Stimulated activated CD4-positive, alpha-beta T cell treated with anti-CD3 and anti-CD28 coated beads, Interleukin-4, amount 100 ng/mL, for 4 hours (primary cell): ENCODE results near the gene CD109.
"Not testable (repeated sequence)": the region's sequence is repeated elsewhere in the genome, so short reads cannot be mapped to it uniquely, and the experiment has no call there.

Source experiments
- DNase-seq, 2 experiments: peaks; one replicate each; pipeline ENCODE4 v3.0.0-alpha.2; 2020

CD109 gene

DNA sequence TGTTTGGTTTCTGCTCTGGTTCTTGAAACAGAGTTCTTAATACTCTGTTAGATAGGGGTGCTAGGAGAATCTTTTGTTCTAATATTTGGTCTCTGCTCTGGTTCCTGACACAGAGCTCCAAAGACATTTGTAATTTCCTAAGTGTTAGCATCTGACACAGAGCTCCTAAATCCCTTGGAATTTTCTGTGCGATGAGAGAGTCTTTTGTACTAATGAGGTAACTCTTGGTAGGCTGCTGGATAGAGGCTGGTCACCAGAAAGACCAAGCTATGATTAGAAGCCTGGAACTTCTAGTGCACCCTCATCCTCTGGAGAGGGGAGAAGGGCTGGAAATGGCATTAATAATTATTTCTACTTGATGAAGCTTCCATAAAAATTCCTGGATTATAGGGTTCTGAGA lies 7.7 kb upstream of the CD109 start:
- DNase-seq: no peak

DNA sequence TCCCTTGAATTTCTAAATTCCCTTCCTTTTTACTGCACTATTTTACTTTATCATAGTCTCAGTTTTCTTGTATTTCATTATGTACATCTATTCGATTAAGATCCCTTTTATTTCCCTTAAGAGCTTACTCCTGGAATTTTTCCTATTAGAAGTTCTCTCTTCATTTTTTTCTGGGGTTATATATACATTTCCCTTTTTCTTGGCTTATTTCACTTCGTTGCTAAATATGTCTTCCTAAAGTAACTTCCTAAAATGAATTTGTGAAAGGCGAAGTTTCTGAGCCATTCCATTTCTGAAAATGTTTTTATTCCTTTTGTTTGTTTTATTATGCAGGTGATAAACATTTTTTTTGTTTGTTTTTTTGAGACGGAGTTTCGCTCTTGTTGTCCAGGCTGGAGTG lies 5.9 kb upstream of the CD109 start:
- DNase-seq: no peak

DNA sequence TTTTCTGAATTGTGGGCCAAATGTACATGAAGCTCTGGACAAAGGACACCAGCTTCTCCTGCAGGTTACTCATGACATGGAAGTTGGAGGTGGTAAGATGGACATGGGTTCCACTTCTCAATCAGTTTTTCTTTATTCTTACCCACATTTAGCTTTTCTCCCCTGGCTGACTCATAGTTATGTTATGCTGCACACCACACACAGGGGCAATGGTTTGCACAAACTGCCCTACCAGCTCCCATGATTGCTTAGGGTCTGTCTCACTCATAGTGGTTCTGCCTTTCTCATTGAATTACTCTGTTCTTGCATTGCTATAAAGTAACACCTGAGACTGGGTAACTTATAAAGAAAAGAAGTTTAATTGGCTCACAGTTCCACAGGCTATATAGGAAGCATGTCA lies 4.5 kb upstream of the CD109 start:
- DNase-seq: no peak

DNA sequence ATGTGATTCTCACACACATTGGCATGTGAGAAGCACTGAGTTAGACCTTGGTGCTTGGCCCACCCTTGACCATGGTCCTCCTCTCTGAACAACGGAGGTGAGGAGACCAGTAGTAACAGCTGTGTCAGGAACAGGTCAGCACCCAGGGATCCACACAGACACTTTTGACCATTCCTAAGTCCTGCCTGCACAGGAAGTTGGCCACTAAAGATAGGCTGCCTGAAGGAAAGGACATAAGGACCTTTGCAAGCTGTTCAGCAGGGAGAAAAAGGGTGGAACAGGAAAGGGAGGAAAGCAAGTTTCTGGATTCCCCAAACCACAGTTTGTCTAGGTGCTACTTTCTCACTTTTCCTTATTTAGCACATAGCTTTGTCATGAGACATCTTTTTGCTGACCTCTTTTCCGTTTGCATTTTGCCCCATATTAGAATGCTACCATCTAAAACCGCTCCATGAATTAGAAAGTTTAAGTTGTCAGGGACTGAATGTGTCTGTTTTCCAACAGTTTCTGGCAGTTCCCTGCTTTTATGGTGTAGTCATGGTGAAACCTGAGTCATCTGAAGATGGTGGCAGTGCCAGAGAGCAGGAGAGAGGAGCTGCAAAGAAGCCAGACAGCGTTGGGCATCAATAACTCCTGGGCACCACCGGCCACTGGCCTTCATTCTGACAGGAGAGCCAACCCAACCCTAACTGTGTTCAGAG lies 1.1 kb upstream of the CD109 start:
- no peak for DNase-seq

DNA sequence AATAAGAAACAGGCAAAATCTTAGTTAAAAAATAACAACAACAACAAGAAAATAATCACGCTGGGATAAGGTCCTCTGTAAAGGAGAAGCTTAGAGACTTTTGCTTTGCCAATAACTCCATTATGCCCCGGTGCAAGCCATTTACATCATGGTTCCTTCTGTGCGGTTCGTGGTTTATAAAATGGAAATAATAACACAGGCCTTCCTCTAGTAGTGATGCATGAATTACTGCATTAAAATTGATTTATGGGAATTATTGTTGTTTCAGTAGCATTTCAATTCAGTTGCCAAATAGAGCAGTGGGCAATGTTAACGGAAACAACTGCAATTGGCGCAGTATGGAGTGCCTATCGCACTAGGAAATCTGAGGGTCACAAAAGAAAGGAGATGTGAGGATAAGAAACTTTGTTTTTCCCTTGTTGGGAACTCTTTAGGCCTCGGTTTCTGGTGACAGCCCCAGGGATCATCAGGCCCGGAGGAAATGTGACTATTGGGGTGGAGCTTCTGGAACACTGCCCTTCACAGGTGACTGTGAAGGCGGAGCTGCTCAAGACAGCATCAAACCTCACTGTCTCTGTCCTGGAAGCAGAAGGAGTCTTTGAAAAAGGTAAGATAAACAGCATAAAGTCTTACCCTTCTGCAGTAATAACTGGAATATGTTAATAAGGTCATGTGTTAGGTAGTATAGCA lies 1.1 kb downstream of the CD109 start:
- peak in 1 of 2 experiments; percentile 5 for DNase-seq

DNA sequence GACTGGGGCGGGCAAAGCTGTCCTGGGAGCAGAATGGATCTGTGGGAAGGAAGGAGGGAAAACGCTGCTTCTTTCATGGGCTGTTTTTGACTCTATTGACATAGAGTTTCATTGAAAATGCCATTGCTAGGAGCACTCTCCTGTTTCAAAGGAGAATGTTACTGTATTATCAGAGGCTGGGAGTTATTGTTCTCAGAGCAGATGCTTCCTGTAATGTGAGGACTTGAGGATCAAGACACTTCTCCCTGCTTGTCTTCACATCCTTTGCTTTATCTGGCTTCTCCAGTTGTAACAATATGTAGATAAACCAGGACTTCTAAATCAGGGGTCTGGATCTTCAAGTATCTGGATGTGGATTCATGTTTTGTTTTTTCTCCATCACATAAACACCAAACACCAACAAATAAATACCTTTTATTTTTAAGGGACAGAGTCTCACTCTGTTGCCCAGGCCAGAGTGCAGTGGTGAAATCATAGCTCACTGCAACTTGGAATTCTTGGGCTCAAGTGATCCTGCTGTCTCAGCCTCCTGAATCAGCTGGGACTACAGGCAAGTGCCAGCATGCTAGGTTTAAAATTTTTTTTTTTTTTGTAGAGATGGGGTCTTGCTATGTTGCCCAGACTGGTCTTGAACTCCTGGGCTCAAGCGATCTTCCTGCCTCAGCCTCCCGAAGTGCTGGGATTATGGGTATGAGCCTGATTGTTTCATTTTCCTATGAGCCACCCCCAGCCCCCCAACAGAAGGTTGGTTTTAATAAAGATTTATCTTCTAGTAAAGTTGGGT lies 3.9 kb downstream of the CD109 start:
- DNase-seq: no peak

DNA sequence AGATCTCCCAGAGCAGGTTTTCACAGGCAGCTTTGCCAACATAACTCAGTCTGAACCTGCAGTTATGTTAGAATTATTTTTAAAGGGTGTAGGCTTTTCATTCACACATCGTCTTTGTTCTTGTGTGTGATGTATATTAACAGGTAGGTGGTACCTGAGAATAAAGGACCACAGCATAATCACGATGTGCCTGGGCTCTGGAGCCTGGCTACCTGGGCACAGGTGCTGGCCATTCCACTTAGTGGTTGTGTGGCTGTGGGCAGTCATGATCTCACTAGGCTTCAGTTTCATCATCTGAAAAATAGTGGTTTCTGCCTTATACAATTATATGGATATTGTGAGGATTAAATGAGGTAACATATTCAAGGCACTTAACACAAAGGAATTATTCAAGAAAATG lies 6.4 kb downstream of the CD109 start:
- no peak for DNase-seq

DNA sequence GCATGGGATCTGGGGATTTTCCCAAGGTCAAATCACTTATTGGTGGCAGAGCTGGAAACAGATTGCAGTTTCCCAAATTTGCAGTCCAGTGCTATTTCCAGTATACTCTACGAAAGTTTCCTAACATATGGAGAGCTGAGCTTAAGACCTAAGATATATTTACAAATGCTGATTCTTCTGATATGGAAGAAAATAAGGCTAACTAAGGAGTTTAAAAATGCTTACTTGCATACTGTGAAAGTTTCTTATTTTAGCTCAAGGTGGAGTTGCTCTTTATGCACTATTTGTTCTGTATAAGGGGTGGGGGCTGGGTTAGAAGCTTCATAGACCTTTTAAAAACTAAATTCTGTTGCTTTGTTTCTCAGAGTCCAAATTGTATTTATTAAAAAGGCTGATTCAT lies 7.5 kb downstream of the CD109 start:
- no peak for DNase-seq

DNA sequence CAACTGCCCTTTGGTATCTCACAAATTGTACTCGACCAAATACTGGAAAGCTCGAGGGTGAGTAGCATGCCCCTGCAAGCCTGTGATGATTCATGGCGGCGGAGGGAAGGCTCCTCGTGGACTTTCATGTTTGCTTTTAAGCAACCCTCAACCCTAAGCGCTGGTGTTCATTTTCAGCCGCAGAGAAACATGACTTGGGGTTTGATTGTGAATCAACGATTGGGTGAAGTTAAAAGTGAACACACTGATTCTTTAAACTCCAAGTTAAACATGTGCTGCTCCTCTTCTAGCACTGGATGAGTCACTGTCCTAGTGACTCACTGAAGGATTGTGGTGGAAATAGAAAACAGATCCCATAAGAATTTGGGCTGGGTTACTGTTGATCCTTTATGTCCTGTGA lies 8.3 kb downstream of the CD109 start:
- peak in 1 of 2 experiments; percentile 14 for DNase-seq

DNA sequence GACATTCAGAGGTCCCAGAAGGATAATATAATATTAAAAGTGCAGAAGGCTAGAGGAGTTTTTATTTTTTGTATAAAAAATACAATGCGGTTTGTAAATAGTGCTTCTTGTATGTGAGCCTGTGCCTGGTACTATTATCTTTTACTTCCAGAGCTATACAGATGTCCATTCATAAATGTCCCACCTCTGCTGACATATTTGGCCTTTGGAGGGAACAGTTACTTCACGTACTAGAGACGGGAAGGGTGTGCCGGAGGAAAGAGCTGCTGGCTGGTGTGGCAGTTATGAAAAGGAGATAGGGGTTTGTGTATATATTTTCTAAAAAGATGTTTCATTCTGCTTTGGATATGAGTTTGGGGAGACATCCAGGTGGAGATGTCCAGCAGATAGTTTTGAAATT lies 8.8 kb downstream of the CD109 start:
- DNase-seq: no peak

DNA sequence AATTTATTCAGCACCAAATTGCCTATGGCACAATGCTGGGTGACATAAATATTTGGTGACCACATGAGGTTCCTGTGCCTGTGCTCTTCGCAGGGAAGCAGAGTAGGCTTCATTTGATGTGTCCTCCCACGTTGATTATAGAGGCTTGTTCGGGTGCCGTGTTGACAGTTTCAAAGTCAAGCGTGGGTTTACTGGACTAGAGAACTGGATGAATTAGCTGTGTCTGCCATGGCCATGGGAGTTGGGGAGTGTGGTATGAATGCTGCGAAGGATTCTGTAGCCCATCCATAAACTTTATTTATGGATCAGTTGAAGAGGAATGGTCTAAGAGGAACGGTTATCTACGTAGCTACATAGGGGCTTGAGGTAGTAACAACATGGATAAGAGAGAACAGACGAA lies 11.0 kb downstream of the CD109 start:
- DNase-seq: no peak

DNA sequence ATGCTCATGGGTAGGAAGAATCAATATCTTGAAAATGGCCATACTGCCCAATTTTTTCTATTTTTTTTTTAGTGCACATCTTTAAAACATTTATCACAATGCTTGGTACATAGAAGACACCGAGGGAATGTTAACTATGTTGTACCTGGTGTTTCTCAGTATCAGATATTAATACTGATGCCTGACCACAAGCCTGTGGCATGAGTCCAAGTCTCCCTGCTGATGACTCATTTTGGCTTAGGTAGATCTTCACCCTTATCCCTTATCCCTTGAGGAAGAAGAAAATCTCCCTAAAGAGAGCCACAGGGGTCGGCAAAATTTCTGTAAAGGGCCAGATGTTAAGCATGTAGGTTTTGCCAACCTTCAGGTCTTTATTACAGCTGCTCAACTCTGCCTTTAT lies 14.5 kb downstream of the CD109 start:
- no peak for DNase-seq

DNA sequence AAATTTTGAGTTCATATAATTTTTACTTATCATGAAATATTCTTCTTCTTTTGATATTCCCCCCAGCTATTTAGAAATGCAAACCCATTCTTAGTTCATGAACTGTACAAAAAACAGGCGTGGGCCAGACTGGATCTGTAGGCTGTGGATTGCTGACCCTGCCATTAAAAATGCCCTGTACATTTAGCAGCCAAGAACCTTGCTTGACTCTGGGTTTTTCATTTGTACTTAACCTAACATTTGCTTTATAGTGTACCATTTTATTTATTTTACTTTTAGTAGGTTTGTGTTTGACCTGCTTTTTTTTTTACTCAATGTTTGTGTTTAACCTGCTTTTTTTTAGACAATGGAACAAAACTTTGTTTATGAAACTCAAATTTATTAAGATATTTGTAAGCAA lies 14.9 kb downstream of the CD109 start:
- DNase-seq: no peak

DNA sequence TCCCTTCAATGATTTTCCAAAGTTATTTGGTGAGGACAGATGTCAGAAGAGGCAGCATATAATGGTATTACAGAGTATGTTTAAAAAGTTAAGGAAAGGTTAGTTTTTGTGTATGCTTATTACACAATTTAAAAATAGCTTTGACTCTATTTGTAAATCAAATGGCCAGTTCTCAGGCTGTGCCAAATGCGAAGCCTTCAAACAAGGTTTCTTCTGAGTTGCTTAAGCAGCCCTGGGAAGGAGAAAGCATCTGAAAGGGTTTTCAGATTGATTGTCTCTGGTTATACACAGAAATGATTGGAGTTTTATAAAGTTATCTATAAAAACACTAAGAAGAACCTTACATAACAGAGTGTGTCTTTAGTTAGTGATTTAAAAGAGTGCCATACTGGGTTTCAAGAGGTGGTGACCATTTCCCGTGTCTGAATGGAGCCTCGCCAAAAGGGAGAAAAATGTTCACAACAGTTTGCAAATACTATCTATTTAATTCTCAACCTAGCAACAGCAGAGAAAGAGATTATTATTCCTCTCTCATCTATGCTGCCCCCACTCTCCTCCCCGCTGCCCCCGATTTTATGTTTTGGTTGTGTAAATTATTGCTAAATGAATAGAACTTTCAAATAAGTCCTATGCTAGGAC lies 16.7 kb downstream of the CD109 start:
- DNase-seq: no peak

DNA sequence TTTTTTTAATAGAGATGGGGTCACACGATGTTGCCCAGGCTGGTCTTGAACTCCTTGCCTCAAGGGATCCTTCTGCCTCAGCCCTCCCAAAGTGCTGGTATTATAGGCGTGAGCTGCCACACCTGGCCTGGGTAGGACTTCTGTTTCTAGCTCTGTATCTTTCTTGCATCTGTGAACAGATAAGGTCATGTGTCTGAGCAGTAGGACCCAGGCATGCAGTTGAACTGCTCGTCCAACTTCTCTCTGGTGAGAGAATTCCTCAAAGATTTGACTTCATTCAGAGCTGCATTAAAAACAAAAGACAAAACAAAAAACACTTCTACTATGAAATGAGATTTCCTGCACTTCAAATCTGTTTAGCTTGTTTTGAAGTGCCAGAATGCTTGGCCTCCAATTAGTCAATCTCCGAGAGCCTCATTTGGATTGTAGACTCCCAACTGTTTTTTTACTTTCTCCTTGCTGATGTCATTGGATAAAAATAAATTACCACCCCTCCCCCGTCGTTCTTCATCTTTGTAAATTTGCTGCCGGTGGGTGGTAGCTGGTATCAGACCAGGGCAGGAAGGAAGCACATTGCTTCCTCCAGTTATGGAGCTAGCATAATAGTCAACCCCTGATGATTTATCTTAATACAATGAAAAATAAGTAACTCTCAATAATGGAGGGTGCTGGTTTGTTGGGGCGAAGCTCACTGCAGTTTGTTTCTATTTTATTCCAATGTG lies 17.6 kb downstream of the CD109 start:
- no peak for DNase-seq

DNA sequence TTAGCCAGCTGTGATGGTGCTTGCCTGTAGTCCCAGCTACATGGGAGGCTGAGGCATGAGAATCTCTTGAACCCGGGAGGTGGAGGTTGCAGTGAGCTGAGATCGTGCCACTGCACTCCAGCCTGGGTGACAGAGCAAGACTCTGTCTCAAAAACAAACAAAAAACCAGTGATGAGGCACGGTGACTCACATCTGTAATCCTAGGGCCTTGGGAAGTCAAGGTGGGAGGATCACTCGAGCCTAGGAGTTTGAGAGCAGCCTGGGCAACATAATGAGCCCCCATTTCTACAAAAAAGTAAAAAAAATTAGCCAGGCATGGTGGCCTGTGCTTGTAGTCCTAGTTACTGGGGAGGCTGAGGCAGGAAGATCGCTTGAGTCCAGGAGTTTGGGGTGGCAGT lies 19.1 kb downstream of the CD109 start:
- not testable (repeated sequence) for DNase-seq

DNA sequence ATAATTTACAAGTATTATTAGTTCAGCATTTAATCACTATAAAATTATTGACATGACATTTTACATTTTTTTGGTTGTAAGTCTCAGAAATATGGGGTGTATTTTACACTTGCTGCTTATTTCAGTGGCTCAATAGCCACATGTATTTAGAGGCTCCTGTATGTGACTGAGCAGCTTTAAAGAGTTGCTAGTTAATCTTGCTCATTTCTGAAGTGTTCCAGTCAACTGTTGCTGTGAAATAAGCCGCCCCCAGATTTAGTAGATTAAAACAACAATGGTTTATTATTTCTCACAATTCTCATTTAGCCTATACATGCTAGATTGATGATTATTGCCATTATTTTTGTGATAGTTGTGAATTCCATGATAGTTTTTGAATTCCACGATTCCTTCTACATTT lies 23.0 kb downstream of the CD109 start:
- DNase-seq: no peak

DNA sequence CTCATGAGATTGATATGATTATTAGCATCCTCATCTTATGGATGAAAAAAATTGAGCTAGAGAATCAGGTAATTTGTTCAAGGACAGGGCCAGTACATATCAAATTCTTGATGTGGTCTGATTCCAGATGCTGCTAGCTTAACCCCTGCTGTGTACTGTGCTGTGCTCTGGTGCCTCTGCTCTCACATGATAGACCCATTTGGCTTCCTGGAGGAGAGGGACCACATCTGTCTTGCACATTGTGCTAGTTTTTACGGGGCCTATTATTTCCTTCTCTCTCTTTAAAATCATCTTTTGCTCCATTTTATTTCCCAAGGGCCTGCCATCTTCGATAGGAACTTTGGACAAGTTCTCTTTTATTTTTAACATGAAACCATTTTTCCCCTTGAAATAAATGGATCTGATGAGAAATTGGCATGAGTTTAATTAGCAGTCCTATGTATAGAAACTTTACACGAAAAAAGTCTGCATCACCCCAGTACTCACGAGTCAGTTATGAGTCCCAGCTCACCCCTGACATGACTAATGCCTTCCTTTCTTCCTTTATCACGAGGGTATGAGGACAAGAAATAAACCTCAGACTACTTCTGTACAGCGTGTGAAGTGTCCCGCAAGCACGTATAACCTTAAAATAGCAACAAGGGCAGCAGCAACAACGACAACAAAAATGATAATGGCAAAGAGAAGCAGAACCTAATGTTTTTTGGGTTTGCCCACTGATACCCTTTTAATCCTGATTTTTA lies 26.5 kb downstream of the CD109 start:
- peak in 1 of 2 experiments; percentile 7 for DNase-seq

DNA sequence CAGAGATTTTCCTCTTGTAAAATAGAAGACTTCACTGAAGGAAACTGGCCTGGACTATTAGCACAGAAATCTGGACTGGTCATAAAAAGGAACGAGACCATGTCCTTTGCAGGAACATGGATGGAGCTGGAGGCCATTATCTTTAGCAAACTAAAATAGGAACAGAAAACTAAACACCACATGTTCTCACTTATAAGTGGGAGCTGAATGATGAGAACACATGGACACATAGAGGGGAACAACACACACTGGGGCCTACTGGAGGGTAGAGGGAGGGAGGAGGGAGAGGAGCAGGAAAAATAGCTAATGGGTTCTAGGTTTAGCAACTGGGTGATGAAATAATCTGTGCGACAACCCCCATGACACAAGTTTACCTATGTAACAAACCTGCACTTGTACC lies 27.5 kb downstream of the CD109 start:
- not testable (repeated sequence) for DNase-seq

DNA sequence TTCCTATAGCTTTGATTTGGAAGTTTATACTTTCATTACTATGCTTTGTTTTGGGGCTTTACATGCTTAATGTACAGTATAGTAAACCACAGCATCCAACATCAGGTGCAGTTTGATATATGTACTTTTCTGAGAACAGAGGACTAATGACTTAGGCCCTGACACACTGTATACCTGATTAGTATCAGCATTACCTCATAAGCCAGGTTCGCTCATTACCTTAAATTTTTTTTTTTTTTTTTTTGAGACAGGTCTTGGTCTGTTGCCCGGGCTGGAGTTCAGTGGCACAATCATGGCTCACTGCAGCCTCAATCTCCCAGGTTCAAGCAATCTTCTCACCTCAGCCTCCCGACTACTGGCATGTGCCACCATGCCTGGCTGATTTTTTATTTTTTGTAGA lies 28.4 kb downstream of the CD109 start:
- no peak for DNase-seq

DNA sequence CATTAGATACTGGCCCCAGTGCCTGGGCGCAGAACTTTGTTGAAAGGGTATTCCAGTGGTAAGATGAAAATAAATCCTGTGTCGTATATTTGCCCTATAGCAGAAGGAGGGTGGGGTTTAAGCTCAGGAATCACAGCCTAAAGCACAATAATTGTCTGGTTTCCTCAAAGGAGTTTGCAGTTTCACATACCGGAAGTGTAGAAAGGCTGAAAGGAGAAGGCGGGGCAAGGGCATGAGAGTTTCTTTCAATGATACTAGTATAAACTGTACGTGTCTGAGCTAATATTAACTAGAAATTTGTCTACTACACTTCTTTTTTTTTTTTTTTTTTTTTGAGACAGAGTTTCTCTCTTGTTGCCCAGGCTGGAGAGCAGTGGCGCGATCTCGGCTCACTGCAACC lies 29.2 kb downstream of the CD109 start:
- peak in 1 of 2 experiments; percentile 17 for DNase-seq

DNA sequence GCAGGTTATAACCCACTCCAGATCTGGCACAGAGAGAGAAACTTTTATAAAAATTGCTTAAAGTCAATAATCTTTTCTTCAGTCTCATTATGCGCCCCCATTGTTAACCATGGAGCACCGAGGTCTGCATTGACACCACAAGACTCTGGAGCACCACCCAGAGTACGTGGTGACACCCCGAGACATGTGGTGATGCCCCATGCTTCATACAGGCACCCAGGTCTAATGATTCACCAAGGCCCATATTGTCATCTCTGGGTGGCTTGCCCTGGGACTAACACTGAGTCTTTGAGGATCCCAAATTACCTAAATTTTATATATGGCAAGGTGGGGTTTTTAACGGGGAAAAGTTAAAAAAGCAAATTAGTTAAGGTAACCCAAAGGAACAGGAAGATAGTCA lies 31.1 kb downstream of the CD109 start:
- no peak for DNase-seq
